Motor neuron (in vitro differentiated cells): ENCODE results near the gene WHRN. TPM values are rescaled to one million over a fixed set of nuclear protein-coding genes. Genes with fewer than 3 reads are reported as not detected.
A peak's percentile ranks its signal among the peaks of the same experiment; 100 is the strongest.

ENCODE experiments used
- ATAC-seq, 8 experiments: fragments of 200-7000 bp; cut with Tn5 transposase; replicated peaks in 6 of 8; 2 replicates each; pipeline ENCODE4 v1.8.0; 2021; ENCODE audit warnings: mild to moderate bottlenecking in 8 of 8, moderate library complexity in 8 of 8
- H3K27ac ChIP-seq, 2 donors: fragments of 250-450 bp; sonication (Bioruptor Pico); 2 replicates each; pipeline ENCODE4 v1.9.0; 2021; ENCODE audit warnings: antibody characterized with exemption in 2 of 2, mild to moderate bottlenecking in 2 of 2, moderate library complexity in 1 of 2
- H3K4me1 ChIP-seq, 2 donors: fragments of 250-450 bp; sonication (Bioruptor Pico); replicated peaks in 1 of 2; 2 replicates each; pipeline ENCODE4 v1.6.1; 2021; ENCODE audit warnings: antibody characterized with exemption in 2 of 2, mild to moderate bottlenecking in 2 of 2, moderate library complexity in 1 of 2
- H3K4me3 ChIP-seq, 5 donors: fragments of 250-450 bp; sonication (Bioruptor Pico); 2 replicates each; pipeline ENCODE4 v1.9.0; 2021; ENCODE audit warnings: antibody characterized with exemption in 5 of 5, mild to moderate bottlenecking in 5 of 5, moderate library complexity in 4 of 5
- WGBS, 10 experiments: fragments of 450-650 bp; shearing (Covaris generic); methylation state at CpG; one replicate each; pipeline ENCODE4 v1.0.0; 2022; 5-methylcytosine and 5-hydroxymethylcytosine counted together
- in situ Hi-C, 9 experiments: fragments of 400-800 bp; cut with MboI; loops; one replicate each; pipeline ENCODE4 v1.15.0; 2021; ENCODE audit warnings: low sequenced_read_pairs in 9 of 9, low pct_unique_long_range_greater_than_20kb in 2 of 9; ENCODE audit not compliant: unreplicated experiment in 9 of 9
- total RNA-seq, 8 experiments: library from RNA; unstranded; fragments of 300-600 nt; gene quantifications; 2 replicates each; pipeline versions ENCODE4 v1.2.3 to v1.2.4, GENCODE V29; 2022

The WHRN gene
- total RNA-seq, 8 experiments from 2014 or later: 4.2 to 13.5 (median 6.9) TPM

DNA sequence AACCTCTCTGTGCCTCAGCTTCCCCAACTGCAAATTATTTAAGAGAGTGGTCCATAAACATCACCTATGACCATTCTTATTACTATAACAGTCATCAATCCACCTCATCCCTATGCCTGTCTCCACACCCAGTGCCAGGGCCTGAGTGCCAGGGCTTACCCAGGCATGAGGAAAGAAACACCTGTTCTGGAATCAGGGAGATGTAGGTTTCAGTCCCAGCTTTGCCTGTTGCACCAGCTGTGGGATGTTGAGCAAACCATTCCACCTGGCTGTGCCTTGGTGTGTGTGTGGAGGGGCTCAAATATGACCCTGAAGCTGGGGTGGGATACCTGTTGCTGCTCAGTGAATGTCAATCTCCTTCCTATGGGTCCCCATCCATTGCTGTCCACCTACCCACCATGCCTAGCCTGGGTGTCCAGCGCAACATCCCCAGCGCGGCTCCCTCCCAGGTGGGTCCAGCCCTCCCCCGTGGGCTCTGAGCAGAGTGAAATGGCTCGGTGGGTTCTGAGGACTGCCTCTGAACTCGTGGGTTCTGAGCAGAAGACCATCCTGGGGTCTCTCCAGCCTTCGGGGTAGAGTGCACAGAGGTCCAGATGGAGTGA, 133.8 kb downstream of the WHRN start:
- Histone ChIP-seq H3K27ac (peak overlapping the region; percentile 75), H3K4me3 (no peak overlapping the region), H3K4me1 (peaks cover 22 to 24% of the 10 kb centered on the region in 2 donors)
- in situ Hi-C loops: no loop called here
- WGBS, 10 experiments: 100% methylated on average over 3 of the region's 7 CpGs; no CpG with 5 or more reads in 9 of the 10 experiments
- ATAC-seq: no peak

DNA sequence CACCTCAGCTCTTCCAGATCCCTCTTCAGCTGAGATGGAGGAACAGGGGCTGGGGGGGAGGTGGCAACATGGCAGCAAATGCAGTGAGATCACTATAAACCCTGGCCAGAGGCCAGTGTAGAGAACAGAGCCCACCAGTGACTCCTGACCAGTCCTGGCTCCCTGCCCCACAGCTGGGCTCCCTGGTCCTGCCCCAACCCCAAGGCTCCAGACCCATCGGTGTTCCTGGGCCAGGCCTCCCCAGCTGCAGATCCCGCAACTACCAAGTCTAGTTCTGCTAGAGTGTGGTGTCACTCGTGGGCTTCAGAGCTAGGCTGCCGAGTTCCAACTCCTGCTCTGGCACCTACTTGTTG, 134.3 kb downstream of the WHRN start:
- in situ Hi-C loops: no loop called here
- Histone ChIP-seq H3K27ac (peak overlapping the region; percentile 75), H3K4me3 (no peak overlapping the region), H3K4me1 (peaks cover 22 to 24% of the 10 kb centered on the region in 2 donors)
- ATAC-seq: peak in 7 of 8 experiments; percentile 6 to 66 (median 32)
- WGBS, 10 experiments: 20 to 90% (median 71%) methylated on average over 1 to 3 of the region's 4 CpGs; no CpG with 5 or more reads in 4 of the 10 experiments

DNA sequence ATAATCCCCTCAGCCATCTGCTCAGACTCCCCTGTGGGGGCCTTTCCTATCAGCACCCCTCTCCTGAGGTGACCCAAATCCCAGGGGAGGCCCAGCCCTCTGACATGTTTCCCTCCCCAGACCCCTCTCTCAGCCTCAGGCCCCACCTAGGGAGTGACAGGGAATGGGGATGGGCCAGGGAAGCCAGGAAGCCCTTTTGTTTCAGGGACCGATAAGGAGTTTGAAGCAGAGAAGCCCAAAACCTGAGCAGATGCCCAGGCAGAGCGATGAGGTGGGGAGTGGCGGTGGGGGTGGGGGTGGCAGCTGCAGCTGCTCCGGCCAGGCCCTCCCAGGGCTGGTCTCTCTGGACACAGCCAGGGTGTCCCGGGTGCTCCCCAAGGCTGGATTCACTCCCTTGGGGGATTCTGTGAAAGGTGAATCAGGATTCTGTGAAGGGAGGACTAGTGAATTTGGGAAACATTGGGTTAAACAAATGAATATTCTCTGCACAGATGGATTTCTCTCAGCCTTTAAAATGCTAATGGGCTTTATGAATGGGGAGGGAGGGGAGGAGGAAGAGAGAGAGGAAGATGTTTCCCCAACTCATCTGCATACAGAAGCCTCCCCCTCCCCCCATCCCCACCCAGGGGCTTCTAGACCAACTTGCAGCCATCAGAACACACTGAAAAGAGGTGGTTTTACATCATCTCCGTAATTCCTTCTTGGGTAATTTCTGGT, 134.9 kb downstream of the WHRN start:
- Histone ChIP-seq H3K4me3 (no peak overlapping the region), H3K27ac (peak overlapping the region; percentile 75)

DNA sequence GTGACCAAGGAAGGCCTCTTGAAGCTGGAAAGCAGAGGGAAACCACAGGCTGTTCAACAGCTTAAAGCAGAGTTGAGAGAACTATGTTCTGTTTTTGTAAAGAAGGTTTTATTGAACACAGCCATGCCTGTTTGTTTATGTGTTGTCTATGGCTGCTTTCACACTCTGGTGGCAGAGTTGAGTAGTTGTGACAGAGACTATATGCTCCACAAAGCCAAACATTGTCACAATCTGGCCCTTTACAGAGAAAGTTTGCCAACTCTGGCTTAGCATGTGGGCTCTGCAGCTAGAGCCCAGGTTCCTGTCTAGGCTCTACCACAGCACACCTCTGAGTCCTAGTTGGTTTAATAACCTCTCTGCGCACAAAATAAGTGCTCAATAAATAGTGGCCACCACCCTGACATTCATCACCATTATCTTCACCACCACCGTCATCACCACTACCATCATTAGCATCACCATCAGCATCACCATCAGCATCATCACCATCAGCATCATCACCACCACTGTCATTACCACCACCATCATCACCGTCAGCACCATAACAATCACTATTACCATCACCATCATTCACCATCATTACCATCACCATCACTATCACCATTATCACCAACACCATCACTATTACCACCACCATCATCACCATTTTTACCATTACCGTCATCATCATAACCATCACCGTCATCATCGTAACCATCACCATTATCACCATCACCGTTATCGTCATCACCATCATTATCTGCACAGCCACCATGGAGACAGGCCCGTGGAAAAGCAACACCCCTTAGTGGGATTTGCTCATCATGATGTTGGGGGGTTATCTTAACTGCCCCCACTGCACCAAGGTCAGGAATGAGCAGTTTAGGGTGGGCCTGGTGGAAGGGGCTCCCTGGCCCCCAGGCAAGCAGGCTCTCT, 135.8 kb downstream of the WHRN start:
- WGBS, 10 experiments: 60 to 100% (median 95%) methylated on average over 1 to 9 of the region's 9 CpGs; no CpG with 5 or more reads in 1 of the 10 experiments
- ATAC-seq: no peak
- Histone ChIP-seq H3K4me3 (no peak overlapping the region), H3K27ac (peak overlapping the region; percentile 55 to 75), H3K4me1 (peaks cover 22 to 24% of the 10 kb centered on the region in 2 donors)
- in situ Hi-C loops: no loop called here

More for the DNA sequence above, 134.9 kb downstream of the WHRN start:
- peaks cover 22 to 24% of the 10 kb centered on the region in 2 donors for H3K4me1 ChIP-seq
- in situ Hi-C loops: no loop called here
- 0% methylated on average over 1 of the region's 6 CpGs; no CpG with 5 or more reads in 9 of the 10 experiments for WGBS, 10 experiments
- ATAC-seq: peak; percentile 19 to 78 (median 76)

DNA sequence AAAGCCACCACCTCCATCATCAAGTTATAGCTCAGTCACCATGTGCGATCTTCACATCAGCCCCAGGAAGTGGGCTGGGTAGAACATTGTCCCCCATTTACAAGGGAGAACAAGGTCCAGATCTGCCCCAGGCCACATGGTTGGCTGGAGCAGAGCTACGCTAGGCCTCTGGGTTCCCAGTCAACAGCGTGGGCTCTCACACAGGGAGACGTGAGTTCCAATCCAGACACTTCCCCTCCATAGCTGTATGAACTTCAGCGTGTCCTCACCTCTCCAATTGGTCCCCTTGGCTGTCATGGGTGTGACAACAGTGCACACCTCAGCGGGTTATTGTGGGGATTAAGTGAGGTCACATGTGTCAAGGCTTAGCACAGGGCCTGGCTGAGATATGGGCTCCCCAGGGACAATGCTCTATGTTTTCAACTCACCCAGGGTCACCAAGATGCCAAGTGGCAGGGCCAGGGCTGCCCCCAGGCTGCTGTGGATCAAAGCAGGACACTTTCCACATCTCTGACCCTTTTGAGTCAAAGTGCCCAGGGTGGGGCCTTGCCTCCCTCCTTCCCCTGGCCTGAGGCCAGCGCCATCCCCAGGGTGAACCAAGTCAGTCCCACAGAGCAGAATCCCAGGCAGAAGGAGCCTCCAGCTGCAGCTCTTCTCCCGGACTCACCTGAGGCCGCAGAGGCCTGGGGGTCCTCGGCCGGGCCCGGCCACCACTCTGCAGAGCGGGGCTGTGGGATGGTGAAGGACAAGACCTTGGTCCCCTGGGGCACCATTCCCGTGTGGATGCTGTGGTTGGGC, 137.3 kb downstream of the WHRN start:
- ATAC-seq: no peak
- peaks cover 22 to 24% of the 10 kb centered on the region in 2 donors for H3K4me1 ChIP-seq
- H3K27ac ChIP-seq: no peak overlapping the region
- in situ Hi-C loops: no loop called here
- no peak overlapping the region for H3K4me3 ChIP-seq
- 83 to 100% (median 100%) methylated on average over 1 to 4 of the region's 14 CpGs; no CpG with 5 or more reads in 4 of the 10 experiments for WGBS, 10 experiments

DNA sequence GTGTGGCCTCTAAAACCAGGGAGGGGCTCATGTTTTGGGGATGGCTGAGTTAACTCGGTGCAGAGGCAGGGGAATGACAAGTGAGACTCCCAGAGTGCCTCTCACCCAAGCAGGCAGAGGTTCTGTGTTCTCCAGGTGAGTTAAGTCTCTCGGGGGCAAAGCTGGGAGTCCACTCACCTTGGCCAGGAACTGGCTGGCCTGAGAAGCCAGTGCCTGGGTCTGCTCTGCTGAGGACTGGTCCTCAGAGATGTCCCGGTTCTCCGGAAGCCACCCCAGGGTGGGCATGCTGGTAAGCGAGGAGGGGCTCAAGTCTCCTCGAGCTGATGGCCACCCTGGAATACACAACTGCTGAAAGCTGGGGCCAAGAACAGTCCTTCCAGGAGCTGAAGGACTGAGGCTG, 137.9 kb downstream of the WHRN start:
- peaks cover 20 to 24% of the 10 kb centered on the region in 2 donors for H3K4me1 ChIP-seq
- no peak overlapping the region for H3K27ac ChIP-seq
- in situ Hi-C loops: no loop called here
- H3K4me3 ChIP-seq: no peak overlapping the region
- no peak for ATAC-seq
- WGBS, 10 experiments: 57 to 100% (median 92%) methylated on average over 1 to 2 of the region's 6 CpGs; no CpG with 5 or more reads in 3 of the 10 experiments

DNA sequence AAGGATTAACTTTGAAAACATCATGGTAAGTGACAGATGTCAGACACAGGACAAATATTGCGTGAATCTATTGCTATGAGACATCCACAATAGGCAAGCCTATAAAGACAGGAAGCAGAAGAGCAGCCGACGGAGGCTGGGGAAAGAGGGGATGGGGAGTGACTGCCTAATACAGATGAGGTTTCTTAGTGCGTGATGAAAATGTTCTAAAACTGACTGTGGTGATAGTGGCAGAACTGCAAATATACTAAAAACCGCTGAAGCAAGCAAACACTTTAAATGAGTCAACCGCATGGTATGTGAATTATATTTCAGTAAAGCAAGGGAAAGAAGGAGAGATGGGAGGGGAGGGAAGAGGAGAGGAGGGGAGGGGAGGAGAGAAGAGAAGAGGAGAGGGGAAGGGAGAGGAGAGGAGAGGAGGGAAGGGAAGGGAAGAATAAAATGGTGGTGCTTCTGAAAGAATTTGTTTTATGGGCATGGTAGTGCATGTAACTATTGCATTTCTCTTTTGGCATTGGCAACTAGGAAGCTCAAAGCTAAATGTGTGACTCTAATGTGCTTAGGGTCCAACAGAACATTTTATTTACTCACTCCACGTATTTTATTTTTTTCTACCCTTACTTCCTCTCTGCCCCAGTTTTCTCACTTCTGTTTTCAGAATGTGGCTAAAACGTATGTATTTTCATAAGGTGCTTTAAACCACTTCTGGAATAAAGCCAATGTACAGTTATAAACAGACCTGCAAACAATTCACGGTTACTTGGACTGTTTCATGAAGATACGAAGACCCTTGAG, 138.7 kb downstream of the WHRN start:
- peak in 2 of 8 experiments; percentile 37 to 56 for ATAC-seq
- H3K27ac ChIP-seq: no peak overlapping the region
- peaks cover 18 to 20% of the 10 kb centered on the region in 2 donors for H3K4me1 ChIP-seq
- no peak overlapping the region for H3K4me3 ChIP-seq
- in situ Hi-C loops: no loop called here
- 39 to 98% (median 87%) methylated on average over 3 to 10 of the region's 10 CpGs for WGBS, 10 experiments

DNA sequence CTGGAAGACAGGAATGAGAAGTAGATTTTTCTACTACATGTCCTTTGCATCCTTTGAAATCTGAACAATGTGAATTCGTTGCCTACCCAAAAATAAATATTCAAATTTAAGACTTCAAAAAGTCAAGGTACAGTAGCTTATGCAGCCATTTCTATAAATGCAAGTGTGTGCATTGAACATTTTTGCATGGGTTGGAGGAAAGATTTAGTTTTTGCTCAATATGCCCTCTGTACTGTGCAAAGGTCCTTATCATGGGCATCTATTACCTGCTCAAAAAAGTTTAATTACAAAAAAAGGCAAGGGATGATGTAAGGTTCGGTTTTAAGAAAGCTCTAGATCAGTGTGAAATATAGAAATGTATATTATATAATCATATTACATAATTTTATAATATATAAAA, 140.1 kb downstream of the WHRN start:
- H3K27ac ChIP-seq: no peak overlapping the region
- no peak for ATAC-seq
- no peak overlapping the region for H3K4me3 ChIP-seq
- H3K4me1 ChIP-seq: peaks cover 5 to 7% of the 10 kb centered on the region in 2 donors
- in situ Hi-C loops: no loop called here
- 55 to 100% (median 93%) methylated on average over 1 to 2 of the region's 2 CpGs for WGBS, 10 experiments

DNA sequence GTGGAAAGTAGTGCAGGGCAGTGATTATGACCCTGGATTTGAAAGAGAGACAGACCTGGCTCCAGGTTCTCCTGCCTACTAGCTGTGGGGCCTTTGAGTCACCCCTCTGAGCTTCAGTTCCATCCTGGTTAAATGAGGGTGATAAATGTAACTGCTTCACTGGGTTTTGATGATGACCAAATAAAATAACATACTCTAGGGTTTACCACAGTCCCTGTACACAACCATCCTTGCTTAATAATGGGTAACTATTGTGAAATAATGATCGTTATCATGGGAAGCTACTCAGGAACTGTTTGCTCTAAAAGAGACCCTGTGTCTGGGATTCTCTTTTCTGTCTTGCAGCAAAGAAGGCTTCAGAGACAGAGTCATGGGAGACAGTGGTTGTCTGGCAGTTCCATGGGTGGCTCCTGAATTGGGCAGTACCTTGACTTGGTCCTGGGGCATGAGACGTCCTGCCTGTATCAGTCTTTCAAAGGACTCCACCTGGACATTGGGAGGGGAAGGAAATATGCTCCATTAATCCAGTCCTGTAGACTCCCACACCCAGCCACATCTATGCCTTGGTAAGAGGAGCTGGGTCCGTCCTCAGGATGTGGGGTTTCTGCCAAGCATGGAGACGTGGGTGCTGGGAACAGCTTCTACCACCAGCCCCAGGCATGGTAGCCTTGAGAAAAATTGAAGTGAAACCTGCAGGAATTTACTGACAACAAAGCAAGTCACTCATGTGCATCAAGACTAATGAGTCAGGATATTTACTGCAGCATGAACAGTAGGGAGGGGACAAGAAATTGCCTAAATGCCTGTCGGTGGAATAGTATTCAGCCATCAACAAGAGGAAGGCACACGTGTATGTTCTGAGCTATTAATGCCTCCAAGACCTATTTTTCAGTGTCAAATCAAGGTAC, 140.9 kb downstream of the WHRN start:
- Histone ChIP-seq H3K27ac (no peak overlapping the region), H3K4me1 (no peaks in the 10 kb centered on the region), H3K4me3 (no peak overlapping the region)
- in situ Hi-C loops: no loop called here
- ATAC-seq: peak in 2 of 8 experiments; percentile 20 to 32
- WGBS, 10 experiments: 0 to 92% (median 81%) methylated on average over 1 to 4 of the region's 6 CpGs; no CpG with 5 or more reads in 4 of the 10 experiments

DNA sequence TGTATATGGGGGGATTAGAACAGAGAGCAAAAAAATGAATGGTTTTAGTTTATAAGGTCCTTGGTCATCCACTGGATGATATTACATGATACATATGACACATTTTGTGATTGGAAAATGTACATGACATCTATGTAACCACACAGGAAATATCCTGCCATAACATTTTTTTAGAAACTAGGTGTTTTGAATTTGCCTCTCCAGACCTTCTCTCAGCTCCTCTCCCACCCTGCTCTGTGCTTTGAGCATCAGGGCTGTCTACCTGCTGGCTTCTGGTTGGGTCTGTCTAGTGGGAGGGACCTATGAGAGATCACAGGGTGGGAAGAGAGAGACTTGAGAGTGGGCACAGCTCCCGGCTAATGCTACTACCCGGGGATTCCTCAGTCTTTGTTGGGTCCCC, 141.8 kb downstream of the WHRN start:
- no peak for ATAC-seq
- no peak overlapping the region for H3K4me3 ChIP-seq
- H3K27ac ChIP-seq: no peak overlapping the region
- 50 to 100% (median 64%) methylated on average over 1 to 2 of the region's 2 CpGs; no CpG with 5 or more reads in 6 of the 10 experiments for WGBS, 10 experiments
- no peaks in the 10 kb centered on the region for H3K4me1 ChIP-seq
- in situ Hi-C loops: no loop called here

DNA sequence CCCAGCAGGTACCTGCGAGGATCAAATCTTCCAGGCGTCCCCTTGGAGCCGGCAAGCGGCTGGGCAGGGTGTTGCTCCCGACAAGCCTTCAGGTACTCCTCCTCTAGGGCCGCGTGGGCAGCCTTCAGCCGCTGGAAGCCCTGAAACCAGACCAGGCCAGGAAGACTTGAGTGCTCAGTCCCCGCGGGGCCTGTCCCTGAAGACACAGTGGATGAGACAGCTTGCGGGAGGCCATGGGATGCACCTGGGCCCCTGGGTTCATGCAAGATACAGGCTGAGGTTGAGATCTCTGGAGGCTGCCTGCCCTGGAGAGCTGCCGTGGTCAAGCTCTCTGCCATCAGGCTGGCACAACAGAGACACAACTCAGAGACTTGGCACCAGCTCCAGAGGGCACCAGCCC, 142.9 kb downstream of the WHRN start:
- in situ Hi-C loops: no loop called here
- Histone ChIP-seq H3K27ac (no peak overlapping the region), H3K4me3 (no peak overlapping the region), H3K4me1 (no peaks in the 10 kb centered on the region)
- no peak for ATAC-seq
- 86 to 100% (median 98%) methylated on average over 1 to 11 of the region's 12 CpGs; no CpG with 5 or more reads in 6 of the 10 experiments for WGBS, 10 experiments
